SKM-1 (cell line): ENCODE data around the gene FER.
"Not testable (repeated sequence)": the region's sequence is repeated elsewhere in the genome, so short reads cannot be mapped to it uniquely, and the experiment has no call there.

Source experiments
- DNase-seq: peaks from one replicate; lab custom pipeline; 2025; ENCODE audit not compliant: unreplicated experiment; lab: John Stamatoyannopoulos, UW

Gene FER

GRCh38 chr5:108876451-108876850 lies 128.8 kb downstream of the FER start:
- DNase-seq = no peak

- DNase-seq = no peak
Measured at GRCh38 chr5:108878756-108879155, 131.1 kb downstream of the FER start.

GRCh38 chr5:108881133-108881532 lies 133.4 kb downstream of the FER start:
- DNase-seq = no peak

GRCh38 chr5:108884736-108885135 lies 137.0 kb downstream of the FER start:
- no peak for DNase-seq

GRCh38 chr5:108898257-108898656 lies 150.6 kb downstream of the FER start:
- no peak for DNase-seq

GRCh38 chr5:108898707-108899106 lies 151.0 kb downstream of the FER start:
- DNase-seq = no peak

GRCh38 chr5:108899244-108899643 lies 151.5 kb downstream of the FER start:
- not testable (repeated sequence) for DNase-seq

- DNase-seq = no peak
Measured at GRCh38 chr5:108900668-108901067, 153.0 kb downstream of the FER start.

- DNase-seq = no peak
Measured at GRCh38 chr5:108905805-108906204, 158.1 kb downstream of the FER start.

- no peak for DNase-seq
Measured at GRCh38 chr5:108910627-108911026, 162.9 kb downstream of the FER start.

- DNase-seq = no peak
Measured at GRCh38 chr5:108911055-108911454, 163.4 kb downstream of the FER start.

GRCh38 chr5:108917596-108917995 lies 169.9 kb downstream of the FER start:
- DNase-seq = no peak

GRCh38 chr5:108919591-108920326 lies 172.1 kb downstream of the FER start:
- DNase-seq = no peak

- DNase-seq = no peak
Measured at GRCh38 chr5:108924457-108924961, 176.8 kb downstream of the FER start.

GRCh38 chr5:108925073-108925472 lies 177.4 kb downstream of the FER start:
- DNase-seq = no peak

- DNase-seq = no peak
Measured at GRCh38 chr5:108930107-108930506, 182.4 kb downstream of the FER start.

GRCh38 chr5:108935611-108936010 lies 187.9 kb downstream of the FER start:
- DNase-seq = no peak

GRCh38 chr5:108937221-108937620 lies 189.5 kb downstream of the FER start:
- no peak for DNase-seq

- DNase-seq = no peak
Measured at GRCh38 chr5:108940506-108940905, 192.8 kb downstream of the FER start.

- DNase-seq = no peak
Measured at GRCh38 chr5:108941746-108942145, 194.0 kb downstream of the FER start.

GRCh38 chr5:108942701-108943100 lies 195.0 kb downstream of the FER start:
- DNase-seq = no peak

- no peak for DNase-seq
Measured at GRCh38 chr5:108945094-108945493, 197.4 kb downstream of the FER start.

- no peak for DNase-seq
Measured at GRCh38 chr5:108946008-108946407, 198.3 kb downstream of the FER start.
